SK-N-SH (cell line): ENCODE data around the gene NLN. TPM values are rescaled to one million over a fixed set of nuclear protein-coding genes. Genes with fewer than 3 reads are reported as not detected.
A peak's percentile ranks its signal among the peaks of the same experiment; 100 is the strongest.

ENCODE experiments used
- CTCF ChIA-PET: fragments of 300-600, 350-600 bp; formaldehyde crosslinking; extraction: SDS; loops from one replicate; lab custom pipeline; 2021; lab: Yijun Ruan, JAX
- POLR2A ChIA-PET: fragments of 350-600 bp; sonication (Branson Sonifier 250); formaldehyde crosslinking; extraction: SDS; loops from one replicate; lab custom pipeline; 2020; ENCODE audit warnings: antibody characterized with exemption, inconsistent platforms; lab: Yijun Ruan, JAX
- DNase-seq: peaks from one replicate; pipeline ENCODE4 v3.0.0; 2012
- H2AFZ ChIP-seq: fragments of 200-600 bp; sonication (generic); 2 replicates; pipeline ENCODE4 v1.8.1; 2016; ENCODE audit warnings: antibody characterized with exemption, mild to moderate bottlenecking, low read depth
- H3F3A ChIP-seq: fragments of 200-600 bp; sonication (generic); replicated peaks from 2 replicates; pipeline ENCODE3; 2016; ENCODE audit warnings: antibody characterized with exemption, mild to moderate bottlenecking; ENCODE audit not compliant: insufficient read depth
- H3K27ac ChIP-seq, 2 experiments: fragments of 200-500 bp in 1 of 2; fragments of 200-600 bp in 1 of 2; sonication (Bioruptor generic) in 1 of 2; sonication (generic), shearing (Covaris generic) in 1 of 2; 2 replicates each; pipeline versions ENCODE4 v1.5.1 to v1.6.1; 2014 to 2016; ENCODE audit warnings: low read depth in 2 of 2, inconsistent platforms in 1 of 2, low read length in 1 of 2, mild to moderate bottlenecking in 1 of 2, mixed read lengths in 1 of 2
- H3K27me3 ChIP-seq: fragments of 200-600 bp; sonication (generic), shearing (Covaris generic); 2 replicates; pipeline ENCODE4 v1.6.1; 2016; ENCODE audit warnings: mixed run types; ENCODE audit not compliant: insufficient read depth
- H3K36me3 ChIP-seq, 2 experiments: fragments of 200-500 bp in 1 of 2; fragments of 200-600 bp in 1 of 2; sonication (Bioruptor generic) in 1 of 2; sonication (generic) in 1 of 2; replicated peaks in 1 of 2; 2 replicates each; pipeline versions ENCODE3 to v1.5.1; 2014 to 2016; ENCODE audit warnings: low read length in 1 of 2, mild to moderate bottlenecking in 1 of 2; ENCODE audit not compliant: insufficient read depth in 2 of 2, control insufficient read depth in 1 of 2
- H3K4me1 ChIP-seq, 2 experiments: fragments of 200-500 bp in 1 of 2; fragments of 200-600 bp in 1 of 2; sonication (Bioruptor generic) in 1 of 2; sonication (generic), shearing (Covaris generic) in 1 of 2; 2 replicates each; pipeline versions ENCODE4 v1.5.1 to v1.6.1; 2014 to 2016; ENCODE audit warnings: low read depth in 1 of 2, low read length in 1 of 2, mixed run types in 1 of 2; ENCODE audit not compliant: insufficient read depth in 2 of 2, control insufficient read depth in 1 of 2
- H3K4me2 ChIP-seq: fragments of 200-600 bp; sonication (generic), shearing (Covaris generic); 2 replicates; pipeline ENCODE4 v1.6.1; 2017; ENCODE audit warnings: mixed run types
- H3K4me3 ChIP-seq, 2 experiments: fragments of 200-500 bp in 1 of 2; fragments of 200-600 bp in 1 of 2; sonication (Bioruptor generic) in 1 of 2; sonication (generic), shearing (Covaris generic) in 1 of 2; 2 replicates each; pipeline versions ENCODE4 v1.5.1 to v1.8.1; 2014 to 2016; ENCODE audit warnings: low read depth in 2 of 2, inconsistent platforms in 1 of 2, low read length in 1 of 2, mild to moderate bottlenecking in 1 of 2, mixed read lengths in 1 of 2, moderate library complexity in 1 of 2
- H3K79me2 ChIP-seq: fragments of 200-600 bp; sonication (generic); 2 replicates; pipeline ENCODE4 v1.8.1; 2017; ENCODE audit warnings: mild to moderate bottlenecking; ENCODE audit not compliant: insufficient read depth
- H3K9ac ChIP-seq: fragments of 200-600 bp; sonication (generic); 2 replicates; pipeline ENCODE4 v1.6.1; 2017; ENCODE audit warnings: mixed run types
- H3K9me2 ChIP-seq: fragments of 200-600 bp; sonication (generic); 2 replicates; pipeline ENCODE4 v1.6.1; 2017; ENCODE audit warnings: mixed run types
- H3K9me3 ChIP-seq: fragments of 200-600 bp; sonication (generic); 2 replicates; pipeline ENCODE4 v1.6.1; 2017; ENCODE audit warnings: mixed run types, mild to moderate bottlenecking, moderate library complexity
- H4K20me1 ChIP-seq: fragments of 200-600 bp; sonication (generic); 2 replicates; pipeline ENCODE4 v1.6.1; 2017; ENCODE audit warnings: mild to moderate bottlenecking, mixed run types; ENCODE audit not compliant: insufficient read depth
- CHD2 ChIP-seq: fragments of 150-350 bp; IDR thresholded peaks from 2 replicates; pipeline ENCODE4 v1.6.1; 2018; ENCODE audit warnings: low read length; ENCODE audit not compliant: partially characterized antibody
- ELF1 ChIP-seq: IDR thresholded peaks from 2 replicates; pipeline ENCODE4 v1.4.0; 2012
- EP300 ChIP-seq, 2 experiments: IDR thresholded peaks; 2 replicates each; pipeline versions ENCODE4 v1.4.0 to v1.6.1; 2012; ENCODE audit warnings: borderline replicate concordance in 1 of 2, low read depth in 1 of 2, low read length in 1 of 2
- FOSL2 ChIP-seq: IDR thresholded peaks from 2 replicates; pipeline ENCODE4 v1.4.0; 2012; ENCODE audit warnings: low read depth, mild to moderate bottlenecking, moderate library complexity, borderline replicate concordance
- FOXM1 ChIP-seq: IDR thresholded peaks from 2 replicates; pipeline ENCODE4 v1.4.0; 2012; ENCODE audit warnings: low read depth, mild to moderate bottlenecking
- GATA2 ChIP-seq: sonication (generic); formaldehyde crosslinking; IDR thresholded peaks from 2 replicates; pipeline ENCODE4 v1.5.0; 2020; ENCODE audit warnings: mild to moderate bottlenecking, missing genetic modification reagents
- MXI1 ChIP-seq: IDR thresholded peaks from 2 replicates; pipeline ENCODE4 v1.6.1; 2012; ENCODE audit warnings: mild to moderate bottlenecking, low read depth, low read length, improper control_type of control experiment
- NRF1 ChIP-seq: IDR thresholded peaks from 2 replicates; pipeline ENCODE4 v1.6.1; 2012; ENCODE audit warnings: low read depth, mild to moderate bottlenecking, low read length
- POLR2AphosphoS5 ChIP-seq: IDR thresholded peaks from 2 replicates; pipeline ENCODE4 v1.6.1; 2012; ENCODE audit warnings: low read depth, low read length
- RAD21 ChIP-seq: IDR thresholded peaks from 2 replicates; pipeline ENCODE4 v1.6.1; 2012; ENCODE audit warnings: mild to moderate bottlenecking, low read length
- RCOR1 ChIP-seq: fragments of 150-350 bp; IDR thresholded peaks from 2 replicates; pipeline ENCODE4 v1.6.1; 2017; ENCODE audit warnings: antibody characterized with exemption, low read length
- RFX5 ChIP-seq: IDR thresholded peaks from 2 replicates; pipeline ENCODE4 v1.6.1; 2012; ENCODE audit warnings: mild to moderate bottlenecking, improper control_type of control experiment, low read length
- RXRA ChIP-seq: IDR thresholded peaks from 2 replicates; pipeline ENCODE4 v1.4.0; 2012; ENCODE audit warnings: low read depth, mild to moderate bottlenecking, borderline replicate concordance
- TEAD4 ChIP-seq: IDR thresholded peaks from 2 replicates; pipeline ENCODE4 v1.4.0; 2012; ENCODE audit warnings: mild to moderate bottlenecking, borderline replicate concordance; ENCODE audit not compliant: insufficient read depth
- USF2 ChIP-seq: fragments of 150-350 bp; IDR thresholded peaks from 2 replicates; pipeline ENCODE4 v1.6.1; 2017; ENCODE audit warnings: antibody characterized with exemption, low read length, low read depth, borderline replicate concordance
- YY1 ChIP-seq: IDR thresholded peaks from 2 replicates; pipeline ENCODE4 v1.4.0; 2012; ENCODE audit warnings: low read depth, mild to moderate bottlenecking
- WGBS: methylation state at CpG from one replicate; pipeline ENCODE4 v1.1.6; 2017; ENCODE audit warnings: low lambda C conversion rate; 5-methylcytosine and 5-hydroxymethylcytosine counted together
- polyA plus RNA-seq, 3 experiments: library from polyadenylated mRNA; depleted of rRNA; stranded (reverse); fragments of >200 nt; gene quantifications; 2 replicates each; pipeline ENCODE4 v1.2.3, GENCODE V29; 2012
- TF ChIP-seq, protein P1 (sequence below): IDR thresholded peaks from 2 replicates; pipeline ENCODE4 v1.4.0; 2012; ENCODE audit warnings: low read depth, borderline replicate concordance
- TF ChIP-seq, protein P2 (sequence below): IDR thresholded peaks from 2 replicates; pipeline ENCODE4 v1.6.1; 2012; ENCODE audit warnings: mild to moderate bottlenecking, low read depth, low read length, moderate library complexity
- TF ChIP-seq, protein P3 (sequence below): fragments of 150-350 bp; IDR thresholded peaks from 2 replicates; pipeline ENCODE4 v1.6.1; 2016; ENCODE audit warnings: mild to moderate bottlenecking, low read depth, low read length
- TF ChIP-seq, protein P4 (sequence below): IDR thresholded peaks from 2 replicates; pipeline ENCODE4 v1.4.0; 2012; ENCODE audit warnings: low read depth, borderline replicate concordance
- TF ChIP-seq, protein P5 (sequence below): IDR thresholded peaks from 2 replicates; pipeline ENCODE4; 2012
- TF ChIP-seq, protein P6 (sequence below): IDR thresholded peaks from 2 replicates; pipeline ENCODE4 v1.4.0; 2012; ENCODE audit warnings: low read depth

The NLN gene
- polyA plus RNA-seq, 1 of the 3 experiments (the other 2 are of a cell fraction): 17.1 TPM

DNA sequence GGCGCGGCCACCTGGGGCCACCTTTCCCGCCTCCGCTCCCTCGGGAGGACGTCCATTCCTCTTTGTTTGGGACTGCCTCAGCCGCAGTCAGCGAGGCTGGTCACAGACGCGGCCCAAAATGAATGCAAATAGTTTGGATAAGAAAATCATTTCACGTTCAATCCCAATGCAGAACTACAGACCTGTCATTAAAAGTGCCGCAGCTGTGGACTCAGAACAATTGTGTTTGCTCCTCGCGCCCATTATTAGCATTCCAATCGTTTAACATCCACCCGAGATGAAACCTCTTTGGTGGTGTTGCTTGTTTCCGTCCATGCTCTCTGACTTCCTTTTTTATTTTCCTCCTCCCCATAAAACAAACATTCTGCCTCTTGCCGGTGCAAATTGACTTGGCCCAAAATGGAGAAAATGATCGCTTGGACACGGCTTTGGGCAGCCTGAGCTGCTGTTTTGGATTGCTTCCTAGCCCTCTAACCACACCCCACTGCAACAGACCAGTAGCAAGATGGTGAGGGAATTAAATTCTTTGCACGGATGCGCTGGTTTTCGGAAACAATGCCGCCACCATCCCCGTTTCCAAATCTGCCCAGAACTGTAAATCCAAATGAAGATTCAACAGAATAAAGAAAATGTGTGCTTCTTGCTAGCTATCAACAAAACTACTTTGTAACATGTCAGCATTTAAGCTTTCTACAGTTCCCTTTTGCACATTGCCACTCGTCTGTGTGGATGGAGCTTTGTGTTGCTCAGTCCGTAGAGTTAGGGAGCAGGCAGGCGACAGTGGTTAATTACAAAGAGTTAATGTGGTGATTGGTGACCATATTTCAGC, 784 bp downstream of the NLN start:
- peak; percentile 73 for DNase-seq
- H3K4me3 ChIP-seq: peak overlapping the region; percentile 72 to 96
- peak overlapping the region; percentile 85 for H3K9ac ChIP-seq
- no peaks in the 10 kb centered on the region for H3K27me3 ChIP-seq
- no peaks in the 10 kb centered on the region for H3K9me2 ChIP-seq
- H3F3A ChIP-seq: peaks cover 22% of the 10 kb centered on the region
- H3K27ac ChIP-seq: peak overlapping the region; percentile 63 to 85
- peak overlapping the region; percentile 84 for H2AFZ ChIP-seq
- ChIA-PET POLR2A (interaction anchor here (1.0 to 1.8 kb wide), 2 partner anchors 18 to 421 kb away, joined by 3 to 5 read pairs; partner anchors contain the start of gene SREK1), CTCF (interaction anchor here (0.6 to 0.8 kb wide), 2 partner anchors 23 to 202 kb away, joined by 3 read pairs; no protein-coding TSS in a partner anchor)
- H3K36me3 ChIP-seq: peaks cover 4 to 17% of the 10 kb centered on the region in 2 experiments
- peaks cover 77% of the 10 kb centered on the region for H3K79me2 ChIP-seq
- H3K4me2 ChIP-seq: peak overlapping the region; percentile 88
- H3K9me3 ChIP-seq: no peaks in the 10 kb centered on the region
- peaks cover 7 to 8% of the 10 kb centered on the region in 2 experiments; a peak in 3 of 4 replicates for H3K4me1 ChIP-seq
- WGBS: 3% methylated on average over 28 of the region's 28 CpGs
- no peaks in the 10 kb centered on the region for H4K20me1 ChIP-seq
- no peak for TF ChIP-seq FOSL2
- no peak for TF ChIP-seq EP300 (IDR thresholded peaks at IDR 0.05; ENCODE audit: borderline replicate concordance in 1 of 2, low read depth in 1 of 2, low read length in 1 of 2)
- peak; percentile 55; the same call in 1 of the 2 replicates for TF ChIP-seq YY1
- TF ChIP-seq, protein P1, sequence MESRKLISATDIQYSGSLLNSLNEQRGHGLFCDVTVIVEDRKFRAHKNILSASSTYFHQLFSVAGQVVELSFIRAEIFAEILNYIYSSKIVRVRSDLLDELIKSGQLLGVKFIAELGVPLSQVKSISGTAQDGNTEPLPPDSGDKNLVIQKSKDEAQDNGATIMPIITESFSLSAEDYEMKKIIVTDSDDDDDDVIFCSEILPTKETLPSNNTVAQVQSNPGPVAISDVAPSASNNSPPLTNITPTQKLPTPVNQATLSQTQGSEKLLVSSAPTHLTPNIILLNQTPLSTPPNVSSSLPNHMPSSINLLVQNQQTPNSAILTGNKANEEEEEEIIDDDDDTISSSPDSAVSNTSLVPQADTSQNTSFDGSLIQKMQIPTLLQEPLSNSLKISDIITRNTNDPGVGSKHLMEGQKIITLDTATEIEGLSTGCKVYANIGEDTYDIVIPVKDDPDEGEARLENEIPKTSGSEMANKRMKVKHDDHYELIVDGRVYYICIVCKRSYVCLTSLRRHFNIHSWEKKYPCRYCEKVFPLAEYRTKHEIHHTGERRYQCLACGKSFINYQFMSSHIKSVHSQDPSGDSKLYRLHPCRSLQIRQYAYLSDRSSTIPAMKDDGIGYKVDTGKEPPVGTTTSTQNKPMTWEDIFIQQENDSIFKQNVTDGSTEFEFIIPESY: no peak
- no peak for TF ChIP-seq RCOR1
- TF ChIP-seq CHD2: no peak
- no peak for TF ChIP-seq RXRA
- TF ChIP-seq, protein P2, sequence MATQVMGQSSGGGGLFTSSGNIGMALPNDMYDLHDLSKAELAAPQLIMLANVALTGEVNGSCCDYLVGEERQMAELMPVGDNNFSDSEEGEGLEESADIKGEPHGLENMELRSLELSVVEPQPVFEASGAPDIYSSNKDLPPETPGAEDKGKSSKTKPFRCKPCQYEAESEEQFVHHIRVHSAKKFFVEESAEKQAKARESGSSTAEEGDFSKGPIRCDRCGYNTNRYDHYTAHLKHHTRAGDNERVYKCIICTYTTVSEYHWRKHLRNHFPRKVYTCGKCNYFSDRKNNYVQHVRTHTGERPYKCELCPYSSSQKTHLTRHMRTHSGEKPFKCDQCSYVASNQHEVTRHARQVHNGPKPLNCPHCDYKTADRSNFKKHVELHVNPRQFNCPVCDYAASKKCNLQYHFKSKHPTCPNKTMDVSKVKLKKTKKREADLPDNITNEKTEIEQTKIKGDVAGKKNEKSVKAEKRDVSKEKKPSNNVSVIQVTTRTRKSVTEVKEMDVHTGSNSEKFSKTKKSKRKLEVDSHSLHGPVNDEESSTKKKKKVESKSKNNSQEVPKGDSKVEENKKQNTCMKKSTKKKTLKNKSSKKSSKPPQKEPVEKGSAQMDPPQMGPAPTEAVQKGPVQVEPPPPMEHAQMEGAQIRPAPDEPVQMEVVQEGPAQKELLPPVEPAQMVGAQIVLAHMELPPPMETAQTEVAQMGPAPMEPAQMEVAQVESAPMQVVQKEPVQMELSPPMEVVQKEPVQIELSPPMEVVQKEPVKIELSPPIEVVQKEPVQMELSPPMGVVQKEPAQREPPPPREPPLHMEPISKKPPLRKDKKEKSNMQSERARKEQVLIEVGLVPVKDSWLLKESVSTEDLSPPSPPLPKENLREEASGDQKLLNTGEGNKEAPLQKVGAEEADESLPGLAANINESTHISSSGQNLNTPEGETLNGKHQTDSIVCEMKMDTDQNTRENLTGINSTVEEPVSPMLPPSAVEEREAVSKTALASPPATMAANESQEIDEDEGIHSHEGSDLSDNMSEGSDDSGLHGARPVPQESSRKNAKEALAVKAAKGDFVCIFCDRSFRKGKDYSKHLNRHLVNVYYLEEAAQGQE: no peak
- TF ChIP-seq RAD21: no peak
- no peak for TF ChIP-seq USF2
- no peak for TF ChIP-seq RFX5
- TF ChIP-seq NRF1: no peak
- TF ChIP-seq POLR2AphosphoS5: no peak
- TF ChIP-seq, protein P3, sequence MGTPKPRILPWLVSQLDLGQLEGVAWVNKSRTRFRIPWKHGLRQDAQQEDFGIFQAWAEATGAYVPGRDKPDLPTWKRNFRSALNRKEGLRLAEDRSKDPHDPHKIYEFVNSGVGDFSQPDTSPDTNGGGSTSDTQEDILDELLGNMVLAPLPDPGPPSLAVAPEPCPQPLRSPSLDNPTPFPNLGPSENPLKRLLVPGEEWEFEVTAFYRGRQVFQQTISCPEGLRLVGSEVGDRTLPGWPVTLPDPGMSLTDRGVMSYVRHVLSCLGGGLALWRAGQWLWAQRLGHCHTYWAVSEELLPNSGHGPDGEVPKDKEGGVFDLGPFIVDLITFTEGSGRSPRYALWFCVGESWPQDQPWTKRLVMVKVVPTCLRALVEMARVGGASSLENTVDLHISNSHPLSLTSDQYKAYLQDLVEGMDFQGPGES: no peak
- TF ChIP-seq, protein P4, sequence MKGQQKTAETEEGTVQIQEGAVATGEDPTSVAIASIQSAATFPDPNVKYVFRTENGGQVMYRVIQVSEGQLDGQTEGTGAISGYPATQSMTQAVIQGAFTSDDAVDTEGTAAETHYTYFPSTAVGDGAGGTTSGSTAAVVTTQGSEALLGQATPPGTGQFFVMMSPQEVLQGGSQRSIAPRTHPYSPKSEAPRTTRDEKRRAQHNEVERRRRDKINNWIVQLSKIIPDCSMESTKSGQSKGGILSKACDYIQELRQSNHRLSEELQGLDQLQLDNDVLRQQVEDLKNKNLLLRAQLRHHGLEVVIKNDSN: no peak
- peak; percentile 51; the same call in 1 of the 2 replicates for TF ChIP-seq MXI1
- TF ChIP-seq ELF1: no peak
- TF ChIP-seq, protein P5, sequence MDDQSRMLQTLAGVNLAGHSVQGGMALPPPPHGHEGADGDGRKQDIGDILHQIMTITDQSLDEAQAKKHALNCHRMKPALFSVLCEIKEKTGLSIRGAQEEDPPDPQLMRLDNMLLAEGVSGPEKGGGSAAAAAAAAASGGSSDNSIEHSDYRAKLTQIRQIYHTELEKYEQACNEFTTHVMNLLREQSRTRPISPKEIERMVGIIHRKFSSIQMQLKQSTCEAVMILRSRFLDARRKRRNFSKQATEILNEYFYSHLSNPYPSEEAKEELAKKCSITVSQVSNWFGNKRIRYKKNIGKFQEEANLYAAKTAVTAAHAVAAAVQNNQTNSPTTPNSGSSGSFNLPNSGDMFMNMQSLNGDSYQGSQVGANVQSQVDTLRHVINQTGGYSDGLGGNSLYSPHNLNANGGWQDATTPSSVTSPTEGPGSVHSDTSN: no peak
- TF ChIP-seq, protein P6, sequence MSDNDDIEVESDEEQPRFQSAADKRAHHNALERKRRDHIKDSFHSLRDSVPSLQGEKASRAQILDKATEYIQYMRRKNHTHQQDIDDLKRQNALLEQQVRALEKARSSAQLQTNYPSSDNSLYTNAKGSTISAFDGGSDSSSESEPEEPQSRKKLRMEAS: peak; percentile 45; the same call in 1 of the 2 replicates
- TF ChIP-seq FOXM1: no peak
- no peak for TF ChIP-seq TEAD4
- TF ChIP-seq GATA2: no peak
